Measurements from ENCODE around the gene SSC5D.
"Not testable (repeated sequence)": the region's sequence is repeated elsewhere in the genome, so short reads cannot be mapped to it uniquely, and the experiment has no call there.

SSC5D gene

GRCh38 chr19:55495646-55496349 lies 7.6 kb downstream of the SSC5D start:
- TF ChIP-seq CTCF (IDR thresholded peaks at IDR 0.05; ENCODE audit: insufficient read depth, low read length, missing control alignments) = no peak
- ChIA-PET POLR2A (interaction anchor here (0.8 to 2.7 kb wide), 4 partner anchors 8 to 103 kb away, joined by 3 to 10 read pairs (median 4); partner anchors contain the start of genes FIZ1 and ZNF628), CTCF (interaction anchor here (1.0 to 17.6 kb wide), 4 partner anchors 8 to 137 kb away, joined by 3 to 173 read pairs (median 84); no protein-coding TSS in a partner anchor)
- no peak for DNase-seq (ENCODE audit: low read depth, low spot score)
- H3K4me3 ChIP-seq (ENCODE audit: low read depth, low read length) = no peak overlapping the region

DNA sequence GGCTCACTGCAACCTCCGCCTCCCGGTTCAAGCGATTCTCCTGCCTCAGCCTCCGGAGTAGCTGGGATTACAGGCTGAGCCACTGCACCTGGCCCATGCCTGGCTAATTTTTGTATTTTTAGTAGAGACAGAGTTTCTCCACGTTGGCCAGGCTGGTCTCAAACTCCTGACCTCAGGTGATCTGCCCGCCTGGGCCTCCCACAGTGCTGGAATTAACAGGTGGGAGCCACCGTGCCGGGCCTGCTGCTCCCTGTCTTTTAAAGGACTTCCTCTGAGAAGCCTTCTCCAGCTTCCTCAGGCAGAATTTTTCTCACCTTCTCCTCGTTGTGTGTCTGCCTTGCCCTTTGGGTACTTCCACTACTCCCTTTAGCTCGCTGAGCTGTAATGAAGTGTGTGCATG lies 8.6 kb downstream of the SSC5D start:
- POLR2A ChIA-PET = interaction anchor here (1.0 to 1.2 kb wide), 3 partner anchors 9 to 102 kb away, joined by 3 to 4 read pairs (median 4); partner anchors contain the start of genes FIZ1 and SSC5D

DNA sequence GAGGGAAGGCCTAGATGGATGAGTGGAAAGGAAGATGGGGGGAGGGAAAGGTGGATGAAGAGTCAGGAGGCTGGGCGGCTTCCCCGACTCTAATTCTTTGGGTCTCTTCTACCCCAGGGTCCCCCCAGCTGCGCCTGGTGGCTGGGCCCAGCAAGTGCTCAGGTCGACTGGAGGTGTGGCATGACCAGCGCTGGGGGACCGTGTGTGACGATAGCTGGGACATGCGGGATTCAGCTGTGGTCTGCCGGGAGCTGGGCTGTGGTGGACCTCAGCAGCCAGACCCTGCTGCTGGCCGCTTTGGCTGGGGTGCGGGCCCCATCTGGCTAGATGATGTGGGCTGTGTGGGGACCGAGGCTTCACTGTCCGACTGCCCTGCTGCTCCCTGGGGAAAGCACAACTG lies 9.5 kb downstream of the SSC5D start:
- DNase-seq (ENCODE audit: low read depth, low spot score) = no peak
- CTCF ChIA-PET = interaction anchor here (0.9 to 17.6 kb wide), 5 partner anchors 10 to 109 kb away, joined by 3 to 173 read pairs (median 3); no protein-coding TSS in a partner anchor
- no peak for TF ChIP-seq CTCF (IDR thresholded peaks at IDR 0.05; ENCODE audit: insufficient read depth, low read length, missing control alignments)
- H3K4me3 ChIP-seq (ENCODE audit: low read depth, low read length) = no peak overlapping the region
- POLR2A ChIA-PET = interaction anchor here (1.1 kb wide), 1 partner anchor 10 kb away, joined by 4 read pairs; the partner anchor contains the start of gene SSC5D

More for the DNA sequence above, 8.6 kb downstream of the SSC5D start:
- CTCF ChIA-PET = interaction anchor here (1.0 to 17.6 kb wide), 4 partner anchors 7 to 136 kb away, joined by 3 to 173 read pairs (median 83); no protein-coding TSS in a partner anchor
- H3K4me3 ChIP-seq (ENCODE audit: low read depth, low read length); DNase-seq (ENCODE audit: low read depth, low spot score): not testable (repeated sequence)

DNA sequence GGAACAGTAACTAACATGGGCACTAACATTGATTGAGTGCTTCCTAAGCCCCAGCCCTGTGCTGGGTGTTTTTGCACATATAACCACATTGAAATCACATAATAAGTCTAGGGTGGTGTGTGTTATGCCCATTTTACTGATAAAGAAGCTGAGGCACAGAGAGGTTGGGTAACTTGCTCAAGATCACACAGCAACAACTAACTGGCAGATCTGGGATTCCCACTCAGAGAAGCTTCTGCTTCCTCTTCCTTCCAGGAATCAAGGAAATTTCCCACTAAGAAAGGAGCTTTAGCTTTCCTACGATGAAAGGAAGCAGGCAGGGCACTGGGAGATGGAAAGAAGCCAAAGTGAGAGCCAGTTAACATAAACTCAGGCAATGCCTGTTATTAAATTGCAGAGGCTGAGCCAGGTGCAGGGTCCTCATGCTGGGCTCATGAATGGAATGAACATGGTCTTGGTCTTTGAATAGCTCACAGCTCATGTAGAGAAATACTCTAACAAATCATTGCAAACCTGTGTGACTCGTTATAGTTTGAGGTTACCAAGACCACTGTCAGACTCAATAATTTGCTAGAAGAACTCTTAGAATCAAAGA lies 10.1 kb downstream of the SSC5D start:
- no peak for DNase-seq (ENCODE audit: low read depth, low spot score)
- POLR2A ChIA-PET = interaction anchor here (1.5 kb wide), 1 partner anchor 10 kb away, joined by 3 read pairs; no protein-coding TSS in a partner anchor
- H3K4me3 ChIP-seq (ENCODE audit: low read depth, low read length) = no peak overlapping the region
- no peak for TF ChIP-seq CTCF (IDR thresholded peaks at IDR 0.05; ENCODE audit: insufficient read depth, low read length, missing control alignments)
- CTCF ChIA-PET = interaction anchor here (0.9 to 17.6 kb wide), 5 partner anchors 10 to 413 kb away, joined by 3 to 173 read pairs (median 3); no protein-coding TSS in a partner anchor

- no peak for DNase-seq (ENCODE audit: low read depth, low spot score)
- CTCF ChIA-PET = interaction anchor here (1.0 to 17.6 kb wide), 3 partner anchors 17 to 33 kb away, joined by 4 to 173 read pairs (median 23); no protein-coding TSS in a partner anchor
- POLR2A ChIA-PET = no interaction called here
- no peak for TF ChIP-seq CTCF (IDR thresholded peaks at IDR 0.05; ENCODE audit: insufficient read depth, low read length, missing control alignments)
- H3K4me3 ChIP-seq (ENCODE audit: low read depth, low read length) = no peak overlapping the region
These were observed 12.2 kb downstream of the SSC5D start for GRCh38 chr19:55500368-55500952.

GRCh38 chr19:55502197-55502952 lies 14.1 kb downstream of the SSC5D start:
- no peak for DNase-seq (ENCODE audit: low read depth, low spot score)
- POLR2A ChIA-PET = no interaction called here
- TF ChIP-seq CTCF (IDR thresholded peaks at IDR 0.05; ENCODE audit: insufficient read depth, low read length, missing control alignments) = no peak
- CTCF ChIA-PET = interaction anchor here (1.0 to 13.0 kb wide), 5 partner anchors 9 to 103 kb away, joined by 3 to 241 read pairs (median 23); partner anchors contain the start of genes NAT14, SSC5D and ZNF865
- H3K4me3 ChIP-seq (ENCODE audit: low read depth, low read length) = no peak overlapping the region

All from AG04449 (cell line).